K562 (cell line): ENCODE data around the gene ANKRD1.

Source experiments
- HDAC6 ChIP-seq: IDR thresholded peaks from 2 replicates; pipeline ENCODE4 v1.6.1; 2012; ENCODE audit warnings: low read depth, mild to moderate bottlenecking, control low read depth, inconsistent platforms, low read length, moderate library complexity
- HMG20A ChIP-seq: fragments of 450-650 bp; formaldehyde crosslinking; conservative IDR thresholded peaks from 2 replicates; pipeline ENCODE4 v1.4.0; 2020; ENCODE audit warnings: mild to moderate bottlenecking, mixed read lengths
- JUNB ChIP-seq: fragments of 450-650 bp; formaldehyde crosslinking; conservative IDR thresholded peaks from 2 replicates; pipeline ENCODE4 v1.4.0; 2020; ENCODE audit warnings: mild to moderate bottlenecking
- MYNN ChIP-seq, 2 experiments: sonication (generic); formaldehyde crosslinking in 1 of 2; IDR thresholded peaks; 2 replicates each; pipeline versions ENCODE4 v1.5.0 to v1.6.1; 2016 to 2020; ENCODE audit warnings: antibody characterized with exemption in 1 of 2, missing genetic modification reagents in 1 of 2
- SIN3A ChIP-seq, 2 experiments: fragments of 150-350 bp in 1 of 2; IDR thresholded peaks; 2 replicates each; pipeline ENCODE4 v1.6.1; 2011 to 2016; ENCODE audit warnings: borderline replicate concordance in 2 of 2, low read depth in 2 of 2, low read length in 2 of 2, mild to moderate bottlenecking in 2 of 2, moderate library complexity in 2 of 2; ENCODE audit not compliant: control insufficient read depth in 1 of 2
- TAF1 ChIP-seq: IDR thresholded peaks from 2 replicates; pipeline ENCODE4 v1.6.1; 2011; ENCODE audit warnings: mild to moderate bottlenecking, low read length, moderate library complexity; ENCODE audit not compliant: insufficient read depth, control insufficient read depth, severe bottlenecking; ENCODE audit errors: extremely low read depth
- TBP ChIP-seq: optimal IDR thresholded peaks from 2 replicates; pipeline ENCODE3; 2011; ENCODE audit warnings: low read depth, low read length, improper control_type of control experiment
- ZFPM2 ChIP-seq: fragments of 250-450 bp; sonication (Bioruptor Pico); IDR thresholded peaks from 2 replicates; pipeline ENCODE4 v1.5.1; 2022; ENCODE audit warnings: mild to moderate bottlenecking
- ZNF146 ChIP-seq: IDR thresholded peaks from one replicate; pipeline ENCODE4 v1.6.1; 2018; ENCODE audit warnings: missing compliant biosample characterization; ENCODE audit not compliant: unreplicated experiment

GRCh38 chr10:90945491-90946070 lies 24.7 kb upstream of the ANKRD1 start:
- no peak for TF ChIP-seq JUNB (CRISPR knock-in tag)
- no peak for TF ChIP-seq SIN3A (IDR thresholded peaks at IDR 0.05; ENCODE audit: borderline replicate concordance in 2 of 2, control insufficient read depth in 1 of 2, low read depth in 2 of 2, low read length in 2 of 2)
- TF ChIP-seq TAF1 = no peak
- no peak for TF ChIP-seq HMG20A (CRISPR knock-in tag)
- no peak for TF ChIP-seq TBP
- no peak for TF ChIP-seq MYNN (IDR thresholded peaks at IDR 0.05)
- TF ChIP-seq MYNN (CRISPR knock-in tag; IDR thresholded peaks at IDR 0.05) = no peak
- TF ChIP-seq ZNF146 (CRISPR knock-in tag) = no peak
- no peak for TF ChIP-seq HDAC6
- TF ChIP-seq ZFPM2 (CRISPR knock-in tag) = no peak
